ENCODE data around the gene FMNL1. TPM values are rescaled to one million over a fixed set of nuclear protein-coding genes. Genes with fewer than 3 reads are reported as not detected.
"Not testable (repeated sequence)": the region's sequence is repeated elsewhere in the genome, so short reads cannot be mapped to it uniquely, and the experiment has no call there.

The FMNL1 gene
- total and polyA plus RNA-seq, 3 donors from 2014 or later, result 11.1 to 15.8 (median 13.9) TPM

- peak; percentile 50 for DNase-seq
- no peaks in the 10 kb centered on the region for H3K27me3 ChIP-seq
- TF ChIP-seq CTCF (IDR thresholded peaks at IDR 0.05) (peak in 2 of 3 experiments; percentile 26 to 36), POLR2A (IDR thresholded peaks at IDR 0.05) (no peak)
- intact Hi-C loops (cut with DNase I; ENCODE audit: low total_unique reads), result no loop called here
- 0 to 8% methylated on average over 14 to 33 of the region's 33 CpGs for WGBS, 2 donors
- no peaks in the 10 kb centered on the region for H3K36me3 ChIP-seq (ENCODE audit: low read depth, missing control alignments)
- no peaks in the 10 kb centered on the region for H3K9me3 ChIP-seq
- H3K4me3 ChIP-seq, result peak overlapping the region; percentile 34 to 59
- H3K4me1 ChIP-seq, result peaks cover 17% of the 10 kb centered on the region
- peak overlapping the region in 1 of 2 donors; percentile 6 for H3K27ac ChIP-seq
Observed at GRCh38 chr17:45246861-45247428, 25.3 kb downstream of the FMNL1 start.

DNA sequence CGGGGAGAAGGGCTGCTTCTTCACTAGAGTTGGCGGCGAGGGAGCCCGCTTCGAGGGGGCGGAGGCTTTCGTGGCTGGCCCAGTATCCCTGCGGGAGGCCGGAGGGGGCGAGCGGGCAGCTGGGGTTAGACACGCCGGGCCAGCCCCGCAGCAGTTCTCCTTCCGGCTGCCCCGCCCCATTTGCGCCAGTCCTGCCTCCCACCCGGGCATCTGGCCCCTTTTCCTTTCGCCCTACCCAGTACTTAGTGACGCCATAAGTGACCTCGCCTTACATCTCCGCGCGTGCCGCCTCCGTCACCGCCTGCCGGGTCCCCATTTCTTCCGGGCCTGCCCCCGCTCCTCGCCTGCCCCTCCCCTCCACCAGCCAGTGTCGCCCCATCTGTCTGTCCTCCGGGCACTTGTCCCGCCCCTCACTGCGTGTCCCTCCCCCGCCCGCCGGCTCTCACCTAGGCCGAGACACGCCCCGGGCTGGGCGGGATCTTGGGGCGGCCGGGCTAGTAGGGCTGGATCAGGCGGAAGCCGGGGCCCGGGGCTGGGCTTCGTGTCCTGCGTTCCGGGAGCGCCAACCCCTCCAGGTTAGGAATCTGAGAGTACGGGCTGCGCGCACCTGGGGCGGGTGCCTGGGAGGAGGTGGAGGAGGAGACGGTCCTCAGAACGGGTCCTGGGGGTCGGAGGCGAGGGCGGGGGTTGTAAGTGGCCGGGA, 25.9 kb downstream of the FMNL1 start:
- intact Hi-C loops (cut with DNase I; ENCODE audit: low total_unique reads), result no loop called here
- 1 to 6% methylated on average over 37 to 61 of the region's 61 CpGs for WGBS, 2 donors
- Histone ChIP-seq H3K36me3 (ENCODE audit: low read depth, missing control alignments) (no peaks in the 10 kb centered on the region), H3K4me1 (peaks cover 17% of the 10 kb centered on the region), H3K27me3 (no peaks in the 10 kb centered on the region), H3K9me3 (no peaks in the 10 kb centered on the region), H3K27ac (no peak overlapping the region), H3K4me3 (peak overlapping the region; percentile 34 to 59)
- peak; percentile 91 for DNase-seq
- no peak for TF ChIP-seq CTCF (IDR thresholded peaks at IDR 0.05)
- no peak for TF ChIP-seq POLR2A (IDR thresholded peaks at IDR 0.05)

DNA sequence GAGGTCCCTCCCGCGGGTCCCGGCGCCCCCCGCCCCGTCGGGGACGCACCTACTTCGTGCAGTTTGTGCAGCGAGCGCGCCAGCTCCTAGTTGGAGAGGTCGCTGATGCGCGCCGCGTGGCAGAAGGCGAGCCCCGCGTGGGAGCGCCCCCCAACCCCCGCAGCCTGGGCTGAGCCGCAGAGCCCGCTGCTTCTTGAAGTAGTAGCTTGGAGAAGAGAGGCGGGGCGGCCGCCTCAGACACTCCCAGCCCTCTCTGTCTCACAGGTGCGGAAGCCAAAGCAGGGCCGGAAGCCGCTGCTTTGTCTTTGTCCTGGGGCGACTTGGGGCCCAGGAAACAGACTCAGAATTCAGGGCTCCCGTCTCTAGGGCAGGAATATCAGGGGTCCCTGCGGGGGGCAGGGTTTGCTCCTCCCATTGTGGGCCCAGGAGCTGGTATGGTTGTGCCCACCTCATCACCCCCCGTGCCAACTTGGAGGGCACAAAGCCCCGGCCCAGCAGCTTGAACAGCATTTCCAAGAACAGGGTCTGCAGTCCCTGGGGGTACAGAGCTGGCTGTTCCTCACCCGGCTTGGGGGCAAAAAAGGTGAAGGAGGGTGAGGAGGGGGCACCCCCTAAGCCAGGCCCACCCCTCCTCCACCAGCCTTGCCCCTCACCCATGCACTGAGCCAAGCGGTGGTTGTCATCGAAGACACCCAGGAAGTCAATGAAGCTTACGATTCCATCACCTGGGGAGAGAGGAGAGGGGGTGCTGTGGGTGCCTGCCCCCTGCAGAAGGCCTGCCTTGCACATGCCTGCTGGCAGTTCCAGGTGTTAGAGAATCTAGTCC, 26.7 kb downstream of the FMNL1 start:
- no peak overlapping the region for H3K27ac ChIP-seq
- no peaks in the 10 kb centered on the region for H3K27me3 ChIP-seq
- TF ChIP-seq POLR2A (IDR thresholded peaks at IDR 0.05), result no peak
- TF ChIP-seq CTCF (IDR thresholded peaks at IDR 0.05), result no peak
- intact Hi-C loops (cut with DNase I; ENCODE audit: low total_unique reads), result no loop called here
- no peaks in the 10 kb centered on the region for H3K9me3 ChIP-seq
- H3K36me3 ChIP-seq (ENCODE audit: low read depth, missing control alignments), result no peaks in the 10 kb centered on the region
- peak overlapping the region; percentile 34 to 59 for H3K4me3 ChIP-seq
- peaks cover 20% of the 10 kb centered on the region for H3K4me1 ChIP-seq
- 21 to 32% methylated on average over 13 to 36 of the region's 39 CpGs for WGBS, 2 donors
- no peak for DNase-seq

- Histone ChIP-seq H3K36me3 (ENCODE audit: low read depth, missing control alignments) (no peaks in the 10 kb centered on the region), H3K9me3 (no peaks in the 10 kb centered on the region), H3K4me3 (no peak overlapping the region), H3K27ac (peak overlapping the region in 1 of 2 donors; percentile 41), H3K27me3 (no peaks in the 10 kb centered on the region), H3K4me1 (peaks cover 16% of the 10 kb centered on the region)
- no peak for DNase-seq
- TF ChIP-seq CTCF (IDR thresholded peaks at IDR 0.05) (no peak), POLR2A (IDR thresholded peaks at IDR 0.05) (no peak)
- WGBS, 2 donors, result 54 to 60% methylated on average over 7 of the region's 7 CpGs
- intact Hi-C loops (cut with DNase I; ENCODE audit: low total_unique reads), result no loop called here
Observed at GRCh38 chr17:45251931-45252330, 30.2 kb downstream of the FMNL1 start.

DNA sequence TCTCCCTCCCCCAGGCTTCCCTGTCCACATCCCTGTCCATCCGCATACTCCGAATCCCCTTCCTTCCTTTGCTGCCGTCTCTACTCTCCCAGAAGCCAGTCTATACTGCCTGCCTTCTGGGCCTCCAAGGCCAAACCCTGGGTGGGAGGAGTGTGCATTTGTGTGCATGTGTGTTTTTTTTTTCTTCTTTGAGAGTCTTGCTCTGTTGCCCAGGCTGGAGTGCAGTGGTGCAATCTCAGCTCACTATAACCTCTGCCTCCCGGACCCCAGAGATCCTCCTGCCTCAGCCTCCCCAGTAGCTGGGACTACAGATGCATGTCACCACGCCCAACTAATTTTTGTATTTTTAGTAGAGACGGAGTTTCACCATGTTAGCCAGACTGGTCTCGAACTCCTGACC, 31.6 kb downstream of the FMNL1 start:
- intact Hi-C loops (cut with DNase I; ENCODE audit: low total_unique reads); H3K4me3 ChIP-seq; H3K9me3 ChIP-seq; H3K4me1 ChIP-seq; H3K27me3 ChIP-seq; H3K36me3 ChIP-seq (ENCODE audit: low read depth, missing control alignments); DNase-seq: not testable (repeated sequence)
- 78 to 93% methylated on average over 5 to 7 of the region's 7 CpGs for WGBS, 2 donors
- peak overlapping the region in 1 of 2 donors; percentile 66 for H3K27ac ChIP-seq
